Neural cell (in vitro differentiated cells): ENCODE data around the gene SSR2. TPM values are rescaled to one million over a fixed set of nuclear protein-coding genes. Genes with fewer than 3 reads are reported as not detected.

ENCODE experiments used
- H2AFZ ChIP-seq: fragments of 200-600, 300-800 bp; sonication (generic), shearing (Covaris generic); 2 replicates; pipeline ENCODE4 v1.6.0; 2014; ENCODE audit warnings: low read depth, mild to moderate bottlenecking, antibody characterized with exemption, low read length, moderate library complexity
- H3F3A ChIP-seq: fragments of 200-600 bp; shearing (Covaris generic); 2 replicates; pipeline ENCODE4 v1.6.1; 2016; ENCODE audit warnings: mild to moderate bottlenecking, moderate library complexity, mixed read lengths, antibody characterized with exemption, low read length; ENCODE audit not compliant: insufficient read depth, poor library complexity, severe bottlenecking
- H3K27ac ChIP-seq: fragments of 200-600, 300-800 bp; sonication (generic), shearing (Covaris generic); 2 replicates; pipeline ENCODE4 v1.5.1; 2014; ENCODE audit warnings: mild to moderate bottlenecking, low read length, moderate library complexity
- H3K27me3 ChIP-seq: fragments of 300-800, 200-600 bp; sonication (generic), shearing (Covaris generic); 2 replicates; pipeline ENCODE4 v1.6.0; 2014; ENCODE audit warnings: mild to moderate bottlenecking, low read depth, low read length, moderate library complexity; ENCODE audit not compliant: insufficient read depth
- H3K36me3 ChIP-seq: fragments of 300-800, 200-600 bp; sonication (generic), shearing (Covaris generic); 2 replicates; pipeline ENCODE4 v1.5.1; 2014; ENCODE audit warnings: mild to moderate bottlenecking, antibody characterized with exemption, low read length, moderate library complexity; ENCODE audit not compliant: insufficient read depth
- H3K4me2 ChIP-seq: fragments of 300-800, 200-600 bp; sonication (generic), shearing (Covaris generic); 2 replicates; pipeline ENCODE4 v1.6.0; 2014; ENCODE audit warnings: mild to moderate bottlenecking, low read length
- H3K4me3 ChIP-seq: fragments of 300-800, 200-600 bp; sonication (generic), shearing (Covaris generic); 2 replicates; pipeline ENCODE4 v1.5.1; 2014; ENCODE audit warnings: mild to moderate bottlenecking, low read length, moderate library complexity
- H3K79me2 ChIP-seq: fragments of 200-600 bp; shearing (Covaris generic); replicated peaks from 2 replicates; pipeline ENCODE4 v1.6.0; 2014; ENCODE audit warnings: mild to moderate bottlenecking, low read length, moderate library complexity; ENCODE audit not compliant: insufficient read depth
- H3K9ac ChIP-seq: fragments of 300-800, 200-600 bp; sonication (generic), shearing (Covaris generic); 2 replicates; pipeline ENCODE4 v1.6.1; 2016; ENCODE audit warnings: mild to moderate bottlenecking, low read length, mixed read lengths
- H3K9me2 ChIP-seq: fragments of 200-600 bp; shearing (Covaris generic); 2 replicates; pipeline ENCODE4 v1.6.1; 2016; ENCODE audit warnings: mild to moderate bottlenecking, low read length, mixed read lengths; ENCODE audit not compliant: insufficient read depth
- H3K9me3 ChIP-seq: fragments of 200-600, 300-800 bp; sonication (generic), shearing (Covaris generic); 2 replicates; pipeline ENCODE4 v1.6.1; 2016; ENCODE audit warnings: mild to moderate bottlenecking, mixed run types, low read length, moderate library complexity, mixed read lengths
- H4K20me1 ChIP-seq: fragments of 200-600 bp; shearing (Covaris generic); 2 replicates; pipeline ENCODE4 v1.6.1; 2016; ENCODE audit warnings: mild to moderate bottlenecking, mixed run types; ENCODE audit not compliant: insufficient read depth
- EP300 ChIP-seq: fragments of 450-650 bp; conservative IDR thresholded peaks from 2 replicates; pipeline ENCODE4 v1.6.1; 2014; ENCODE audit warnings: antibody characterized with exemption, mild to moderate bottlenecking, moderate library complexity; ENCODE audit not compliant: poor library complexity, severe bottlenecking
- EZH2 ChIP-seq: fragments of 200-600, 300-800 bp; shearing (Covaris generic), sonication (generic); IDR thresholded peaks from 2 replicates; pipeline ENCODE4 v1.6.1; 2014; ENCODE audit warnings: antibody characterized with exemption, low read length, borderline replicate concordance, mild to moderate bottlenecking; ENCODE audit not compliant: insufficient read depth, poor library complexity, severe bottlenecking
- MXI1 ChIP-seq: fragments of 450-650 bp; conservative IDR thresholded peaks from 2 replicates; pipeline ENCODE4 v1.6.1; 2014; ENCODE audit warnings: antibody characterized with exemption, mild to moderate bottlenecking; ENCODE audit not compliant: poor library complexity, severe bottlenecking
- POLR2AphosphoS5 ChIP-seq: IDR thresholded peaks from 2 replicates; pipeline ENCODE4 v1.6.1; 2012
- RAD21 ChIP-seq: fragments of 450-650 bp; conservative IDR thresholded peaks from 2 replicates; pipeline ENCODE4 v1.6.1; 2014; ENCODE audit warnings: antibody characterized with exemption, mild to moderate bottlenecking, moderate library complexity
- SMC3 ChIP-seq: fragments of 450-650 bp; conservative IDR thresholded peaks from 2 replicates; pipeline ENCODE4 v1.6.1; 2014; ENCODE audit warnings: antibody characterized with exemption, mild to moderate bottlenecking, moderate library complexity; ENCODE audit not compliant: poor library complexity
- TAF1 ChIP-seq: IDR thresholded peaks from 2 replicates; pipeline ENCODE4 v1.6.1; 2012; ENCODE audit warnings: low read depth
- polyA plus RNA-seq: library from polyadenylated mRNA; depleted of rRNA; stranded (reverse); fragments of >200 nt; gene quantifications from 2 replicates; pipeline ENCODE4 v1.2.3, GENCODE V29; 2014
- TF ChIP-seq, protein P1 (sequence below): IDR thresholded peaks from 2 replicates; pipeline ENCODE4 v1.6.1; 2012; ENCODE audit warnings: borderline replicate concordance
- TF ChIP-seq, protein P2 (sequence below): fragments of 450-650 bp; IDR thresholded peaks from 2 replicates; pipeline ENCODE4 v1.5.1; 2014; ENCODE audit warnings: antibody characterized with exemption, mild to moderate bottlenecking, moderate library complexity; ENCODE audit not compliant: poor library complexity, severe bottlenecking

Gene SSR2
- polyA plus RNA-seq, 1 donor from 2014 or later: 473 TPM

DNA sequence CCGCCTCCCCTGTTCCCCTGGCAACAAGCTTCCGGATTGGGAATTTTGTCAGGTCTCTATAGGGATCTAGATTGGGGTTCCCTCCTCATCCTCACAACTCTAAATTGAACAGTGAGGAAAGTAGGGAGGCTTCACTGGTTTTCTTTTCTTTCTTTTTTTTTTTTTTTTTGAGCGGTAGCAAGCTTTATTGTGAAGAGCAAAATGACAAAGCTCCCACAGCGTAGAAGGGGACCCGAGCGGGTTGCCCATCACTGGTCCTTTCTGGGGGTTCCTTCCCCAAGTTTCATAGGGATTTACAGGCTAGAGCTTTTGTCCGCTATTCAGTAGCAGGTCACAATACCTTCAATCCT, 52.7 kb downstream of the SSR2 start:
- no peak overlapping the region for H3K27ac ChIP-seq
- H3F3A ChIP-seq: no peaks in the 10 kb centered on the region
- H3K36me3 ChIP-seq: peaks cover 9% of the 10 kb centered on the region
- no peak overlapping the region for H3K4me3 ChIP-seq
- no peaks in the 10 kb centered on the region for H4K20me1 ChIP-seq
- H3K9me2 ChIP-seq: no peaks in the 10 kb centered on the region
- no peaks in the 10 kb centered on the region for H3K9me3 ChIP-seq
- no peak overlapping the region for H2AFZ ChIP-seq
- no peak overlapping the region for H3K4me2 ChIP-seq
- no peak overlapping the region for H3K9ac ChIP-seq
- TF ChIP-seq MXI1: no peak
- no peak for TF ChIP-seq EP300
- no peak for TF ChIP-seq TAF1
- TF ChIP-seq, protein P1, sequence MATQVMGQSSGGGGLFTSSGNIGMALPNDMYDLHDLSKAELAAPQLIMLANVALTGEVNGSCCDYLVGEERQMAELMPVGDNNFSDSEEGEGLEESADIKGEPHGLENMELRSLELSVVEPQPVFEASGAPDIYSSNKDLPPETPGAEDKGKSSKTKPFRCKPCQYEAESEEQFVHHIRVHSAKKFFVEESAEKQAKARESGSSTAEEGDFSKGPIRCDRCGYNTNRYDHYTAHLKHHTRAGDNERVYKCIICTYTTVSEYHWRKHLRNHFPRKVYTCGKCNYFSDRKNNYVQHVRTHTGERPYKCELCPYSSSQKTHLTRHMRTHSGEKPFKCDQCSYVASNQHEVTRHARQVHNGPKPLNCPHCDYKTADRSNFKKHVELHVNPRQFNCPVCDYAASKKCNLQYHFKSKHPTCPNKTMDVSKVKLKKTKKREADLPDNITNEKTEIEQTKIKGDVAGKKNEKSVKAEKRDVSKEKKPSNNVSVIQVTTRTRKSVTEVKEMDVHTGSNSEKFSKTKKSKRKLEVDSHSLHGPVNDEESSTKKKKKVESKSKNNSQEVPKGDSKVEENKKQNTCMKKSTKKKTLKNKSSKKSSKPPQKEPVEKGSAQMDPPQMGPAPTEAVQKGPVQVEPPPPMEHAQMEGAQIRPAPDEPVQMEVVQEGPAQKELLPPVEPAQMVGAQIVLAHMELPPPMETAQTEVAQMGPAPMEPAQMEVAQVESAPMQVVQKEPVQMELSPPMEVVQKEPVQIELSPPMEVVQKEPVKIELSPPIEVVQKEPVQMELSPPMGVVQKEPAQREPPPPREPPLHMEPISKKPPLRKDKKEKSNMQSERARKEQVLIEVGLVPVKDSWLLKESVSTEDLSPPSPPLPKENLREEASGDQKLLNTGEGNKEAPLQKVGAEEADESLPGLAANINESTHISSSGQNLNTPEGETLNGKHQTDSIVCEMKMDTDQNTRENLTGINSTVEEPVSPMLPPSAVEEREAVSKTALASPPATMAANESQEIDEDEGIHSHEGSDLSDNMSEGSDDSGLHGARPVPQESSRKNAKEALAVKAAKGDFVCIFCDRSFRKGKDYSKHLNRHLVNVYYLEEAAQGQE: no peak
- TF ChIP-seq EZH2: no peak
- no peak for TF ChIP-seq RAD21
- no peak for TF ChIP-seq POLR2AphosphoS5
- TF ChIP-seq, protein P2, sequence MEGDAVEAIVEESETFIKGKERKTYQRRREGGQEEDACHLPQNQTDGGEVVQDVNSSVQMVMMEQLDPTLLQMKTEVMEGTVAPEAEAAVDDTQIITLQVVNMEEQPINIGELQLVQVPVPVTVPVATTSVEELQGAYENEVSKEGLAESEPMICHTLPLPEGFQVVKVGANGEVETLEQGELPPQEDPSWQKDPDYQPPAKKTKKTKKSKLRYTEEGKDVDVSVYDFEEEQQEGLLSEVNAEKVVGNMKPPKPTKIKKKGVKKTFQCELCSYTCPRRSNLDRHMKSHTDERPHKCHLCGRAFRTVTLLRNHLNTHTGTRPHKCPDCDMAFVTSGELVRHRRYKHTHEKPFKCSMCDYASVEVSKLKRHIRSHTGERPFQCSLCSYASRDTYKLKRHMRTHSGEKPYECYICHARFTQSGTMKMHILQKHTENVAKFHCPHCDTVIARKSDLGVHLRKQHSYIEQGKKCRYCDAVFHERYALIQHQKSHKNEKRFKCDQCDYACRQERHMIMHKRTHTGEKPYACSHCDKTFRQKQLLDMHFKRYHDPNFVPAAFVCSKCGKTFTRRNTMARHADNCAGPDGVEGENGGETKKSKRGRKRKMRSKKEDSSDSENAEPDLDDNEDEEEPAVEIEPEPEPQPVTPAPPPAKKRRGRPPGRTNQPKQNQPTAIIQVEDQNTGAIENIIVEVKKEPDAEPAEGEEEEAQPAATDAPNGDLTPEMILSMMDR: no peak
- no peak for TF ChIP-seq SMC3
- peaks cover 38% of the 10 kb centered on the region for H3K79me2 ChIP-seq
- H3K27me3 ChIP-seq: no peaks in the 10 kb centered on the region

DNA sequence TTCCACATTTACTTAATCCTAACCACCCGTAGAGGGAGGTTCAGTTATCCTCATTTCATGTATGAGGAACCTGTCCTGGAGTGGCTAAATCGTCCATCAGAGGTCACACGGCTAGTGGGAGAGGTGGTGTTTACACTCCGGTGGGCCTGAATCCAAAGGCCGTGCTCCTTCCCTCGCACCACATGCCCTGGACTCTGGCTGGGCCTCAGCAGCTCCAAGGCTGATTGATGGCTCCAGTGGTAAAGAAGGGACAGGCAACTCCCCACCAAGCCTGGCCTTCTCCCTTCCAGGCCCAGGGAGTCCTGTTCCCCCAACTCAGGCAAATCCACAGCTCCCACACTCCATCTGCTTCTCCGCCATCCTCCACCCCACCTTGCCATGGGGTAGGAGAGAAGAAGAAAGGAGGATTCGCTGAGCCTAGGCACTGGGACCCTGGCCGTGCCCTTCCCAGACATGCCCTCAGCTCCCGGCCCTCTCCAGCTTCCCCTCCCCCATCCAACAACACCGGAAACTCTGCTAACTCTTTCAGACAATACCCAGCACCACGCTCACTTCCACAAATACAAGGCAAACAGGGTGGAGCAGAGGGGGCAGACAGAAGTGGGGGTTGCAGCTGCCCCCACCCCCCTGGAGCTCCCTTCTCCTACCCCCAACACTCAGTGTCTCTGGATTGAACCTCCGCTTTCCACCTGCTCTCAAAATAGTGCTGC, 53.3 kb downstream of the SSR2 start:
- Histone ChIP-seq H3K4me3 (no peak overlapping the region), H3K9me2 (no peaks in the 10 kb centered on the region), H3K27me3 (no peaks in the 10 kb centered on the region), H3K9ac (no peak overlapping the region), H3K79me2 (peaks cover 32% of the 10 kb centered on the region), H3F3A (no peaks in the 10 kb centered on the region), H4K20me1 (no peaks in the 10 kb centered on the region), H3K4me2 (no peak overlapping the region), H3K36me3 (peaks cover 12% of the 10 kb centered on the region), H3K27ac (no peak overlapping the region), H3K9me3 (no peaks in the 10 kb centered on the region), H2AFZ (no peak overlapping the region)
- TF ChIP-seq MXI1 (no peak), EZH2 (no peak), SMC3 (no peak), TAF1 (no peak)
- TF ChIP-seq, protein P1: no peak
